ENCODE data around the gene RNASE13.
"Not testable (repeated sequence)": the region's sequence is repeated elsewhere in the genome, so short reads cannot be mapped to it uniquely, and the experiment has no call there.

RNASE13 gene

GRCh38 chr14:21040941-21041340 is 6.3 kb upstream of the RNASE13 start:
- DNase-seq = not testable (repeated sequence)

- no peak for DNase-seq
Measured at GRCh38 chr14:21040370-21040925, 5.8 kb upstream of the RNASE13 start.

GRCh38 chr14:21039585-21040369 is 5.2 kb upstream of the RNASE13 start:
- DNase-seq = no peak

- DNase-seq = no peak
Measured at GRCh38 chr14:21038441-21039422, 4.1 kb upstream of the RNASE13 start.

- DNase-seq = no peak
Measured at GRCh38 chr14:21037156-21037555, 2.5 kb upstream of the RNASE13 start.

GRCh38 chr14:21036751-21037150 is 2.1 kb upstream of the RNASE13 start:
- no peak for DNase-seq

GRCh38 chr14:21033133-21033698 is 1.4 kb downstream of the RNASE13 start:
- no peak for DNase-seq

GRCh38 chr14:21032326-21033132 is 2.1 kb downstream of the RNASE13 start:
- DNase-seq = no peak

- DNase-seq = no peak
Measured at GRCh38 chr14:21030531-21030930, 4.1 kb downstream of the RNASE13 start.

GRCh38 chr14:21029917-21030316 is 4.7 kb downstream of the RNASE13 start, which contains the start of gene TPPP2:
TSS of gene TPPP2 (plus strand) at chr14:21030217. CDS start at chr14:21030582, 365 bp downstream.
- DNase-seq = no peak

GRCh38 chr14:21026988-21027315 is 7.7 kb downstream of the RNASE13 start:
- no peak for DNase-seq

- DNase-seq = no peak
Measured at GRCh38 chr14:21026274-21026987, 8.2 kb downstream of the RNASE13 start.

- peak in 1 of 4 experiments; percentile 37 for DNase-seq
Measured at GRCh38 chr14:21025371-21026273, 9.0 kb downstream of the RNASE13 start.

GRCh38 chr14:21024585-21025370 is 9.8 kb downstream of the RNASE13 start, which contains the start of gene NDRG2:
TSS of gene NDRG2 (minus strand) at chr14:21025061. CDS start at chr14:21023315, 1,746 bp downstream.
- peak; percentile 11 to 82 (median 40) for DNase-seq

GRCh38 chr14:21023817-21024584 is 10.6 kb downstream of the RNASE13 start:
- DNase-seq = peak in 2 of 4 experiments; percentile 10 to 20

GRCh38 chr14:21023174-21023573 is 11.4 kb downstream of the RNASE13 start:
- no peak for DNase-seq

- DNase-seq = no peak
Measured at GRCh38 chr14:21022686-21023085, 11.9 kb downstream of the RNASE13 start.

GRCh38 chr14:21020977-21021545 is 13.5 kb downstream of the RNASE13 start:
- DNase-seq = no peak
